ENCODE data around the gene PARVG. TPM values are rescaled to one million over a fixed set of nuclear protein-coding genes. Genes with fewer than 3 reads are reported as not detected.

Gene PARVG
- total RNA-seq, 1 donor from 2014 or later, result 0.23 TPM

DNA sequence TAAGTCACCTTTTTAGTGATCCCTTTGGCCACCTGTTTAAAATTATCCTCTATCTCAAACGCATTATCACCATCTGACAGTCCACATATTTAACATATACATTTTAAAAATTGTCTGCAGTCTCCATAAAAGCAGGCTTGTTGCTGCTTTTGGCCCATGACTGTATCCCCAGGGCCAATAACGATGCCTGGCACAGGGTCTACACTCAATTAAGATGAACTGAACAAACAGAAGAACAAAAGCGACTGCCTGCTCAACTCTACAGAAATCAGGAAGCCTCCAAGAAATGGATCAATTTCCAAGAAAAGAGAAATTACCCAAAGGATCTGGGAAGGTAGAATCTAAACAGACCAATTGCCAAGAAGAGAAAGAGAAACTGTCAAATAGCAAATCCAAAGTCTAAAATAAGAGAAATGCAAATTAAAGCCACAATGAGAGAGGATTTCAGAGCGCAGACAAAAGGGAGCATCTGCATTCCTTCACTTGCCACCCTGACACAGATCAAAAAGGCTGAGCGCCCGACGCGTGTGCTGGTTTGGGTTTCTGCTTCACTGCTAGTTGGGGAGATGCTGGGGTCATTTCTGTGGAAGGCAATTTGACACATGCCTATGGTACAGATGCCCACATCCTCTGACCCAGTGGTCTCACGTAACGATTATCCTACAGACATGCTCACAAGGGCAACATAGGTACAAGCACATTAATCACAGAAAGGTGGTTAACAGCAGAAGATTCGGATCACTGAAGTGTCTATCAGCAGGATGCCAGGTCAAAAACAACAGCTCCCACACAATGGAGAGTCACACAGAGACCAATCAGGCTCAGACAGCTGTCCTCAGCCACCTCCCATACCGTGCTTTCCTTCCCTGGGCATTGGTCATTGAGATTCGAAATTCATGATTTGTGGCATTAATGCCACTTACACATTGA lies 76.1 kb downstream of the PARVG start:
- Mint-ChIP-seq H3K27me3 (ENCODE audit: low read depth, unreplicated experiment) (peaks cover 41% of the 10 kb centered on the region), H3K27ac (ENCODE audit: unreplicated experiment) (no peak overlapping the region), H3K36me3 (ENCODE audit: low read depth, unreplicated experiment) (no peaks in the 10 kb centered on the region), H3K9me3 (ENCODE audit: unreplicated experiment) (peaks cover 3% of the 10 kb centered on the region), H3K4me3 (ENCODE audit: unreplicated experiment) (no peak overlapping the region), H3K4me1 (ENCODE audit: low read depth, unreplicated experiment) (no peaks in the 10 kb centered on the region)
- Histone ChIP-seq H3K27me3 (ENCODE audit: insufficient read depth, low read length) (peaks cover 14% of the 10 kb centered on the region), H4K20me1 (ENCODE audit: insufficient read depth, low read length) (no peaks in the 10 kb centered on the region), H3K79me2 (ENCODE audit: insufficient read depth, low read length) (no peaks in the 10 kb centered on the region), H3K27ac (ENCODE audit: low read depth, low read length) (no peak overlapping the region), H3K9me3 (ENCODE audit: insufficient read depth, low read depth, low read length) (no peaks in the 10 kb centered on the region), H3K4me2 (ENCODE audit: low read length) (no peak overlapping the region), H2AFZ (ENCODE audit: low read depth, low read length) (no peak overlapping the region), H3K36me3 (ENCODE audit: insufficient read depth, low read length) (no peaks in the 10 kb centered on the region), H3K4me3 (ENCODE audit: insufficient read depth, low read depth, low read length) (no peak overlapping the region), H3K4me1 (ENCODE audit: insufficient read depth, low read length) (no peaks in the 10 kb centered on the region), H3K9ac (ENCODE audit: low read length) (no peak overlapping the region)
- FAIRE-seq, result no peak
- DNase-seq (ENCODE audit: low read depth), result no peak
- TF ChIP-seq EZH2 (IDR thresholded peaks at IDR 0.05; ENCODE audit: insufficient read depth, low read length), result no peak
- TF ChIP-seq, protein P1, sequence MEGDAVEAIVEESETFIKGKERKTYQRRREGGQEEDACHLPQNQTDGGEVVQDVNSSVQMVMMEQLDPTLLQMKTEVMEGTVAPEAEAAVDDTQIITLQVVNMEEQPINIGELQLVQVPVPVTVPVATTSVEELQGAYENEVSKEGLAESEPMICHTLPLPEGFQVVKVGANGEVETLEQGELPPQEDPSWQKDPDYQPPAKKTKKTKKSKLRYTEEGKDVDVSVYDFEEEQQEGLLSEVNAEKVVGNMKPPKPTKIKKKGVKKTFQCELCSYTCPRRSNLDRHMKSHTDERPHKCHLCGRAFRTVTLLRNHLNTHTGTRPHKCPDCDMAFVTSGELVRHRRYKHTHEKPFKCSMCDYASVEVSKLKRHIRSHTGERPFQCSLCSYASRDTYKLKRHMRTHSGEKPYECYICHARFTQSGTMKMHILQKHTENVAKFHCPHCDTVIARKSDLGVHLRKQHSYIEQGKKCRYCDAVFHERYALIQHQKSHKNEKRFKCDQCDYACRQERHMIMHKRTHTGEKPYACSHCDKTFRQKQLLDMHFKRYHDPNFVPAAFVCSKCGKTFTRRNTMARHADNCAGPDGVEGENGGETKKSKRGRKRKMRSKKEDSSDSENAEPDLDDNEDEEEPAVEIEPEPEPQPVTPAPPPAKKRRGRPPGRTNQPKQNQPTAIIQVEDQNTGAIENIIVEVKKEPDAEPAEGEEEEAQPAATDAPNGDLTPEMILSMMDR (IDR thresholded peaks at IDR 0.05; ENCODE audit: insufficient read depth, low read depth, low read length), result no peak

Other genes starting within 250 kb of the PARVG start
- 63.4 and 65.2 TPM in 2 replicates for gene SAMM50, start 225.5 kb upstream of the PARVG start, total RNA-seq
- 22.0 and 23.0 TPM in 2 replicates for gene PARVB, start 156.6 kb upstream of the PARVG start, total RNA-seq
- gene SHISAL1, start 132.0 kb downstream of the PARVG start, total RNA-seq, result 0.26 and 0.36 TPM in 2 replicates